Sciatic nerve (tissue), 2 donors: ENCODE measurements around the gene FMO3. TPM values are rescaled to one million over a fixed set of nuclear protein-coding genes. Genes with fewer than 3 reads are reported as not detected.
A peak's percentile ranks its signal among the peaks of the same experiment; 100 is the strongest.

Experiments
- ATAC-seq: fragments of 200-7000 bp; cut with Tn5 transposase; one replicate; pipeline ENCODE4 v1.9.1; 2020; ENCODE audit warnings: mild to moderate bottlenecking, moderate library complexity
- DNase-seq: peaks from one replicate; pipeline ENCODE4 v3.0.0-alpha.2; 2020; ENCODE audit warnings: low spot score
- intact Hi-C: fragments of 100-400 bp; cut with DNase I; formaldehyde crosslinking; loops from one replicate; pipeline ENCODE4 v1.14.2; 2022
- total RNA-seq: library from RNA; stranded (reverse); fragmentation: NEBNext Ultra II Directional; extraction: Animal tissue kit (Norgen Biotek cat#: 25700); gene quantifications from one replicate; pipeline ENCODE4 v1.2.1, GENCODE V29; 2021
- donor health status: DM: no; HTN: no; CAD: no.
- donor health status: DM: no; HTN: no; CAD: no.

Gene FMO3
- total RNA-seq = 3.0 TPM

DNA sequence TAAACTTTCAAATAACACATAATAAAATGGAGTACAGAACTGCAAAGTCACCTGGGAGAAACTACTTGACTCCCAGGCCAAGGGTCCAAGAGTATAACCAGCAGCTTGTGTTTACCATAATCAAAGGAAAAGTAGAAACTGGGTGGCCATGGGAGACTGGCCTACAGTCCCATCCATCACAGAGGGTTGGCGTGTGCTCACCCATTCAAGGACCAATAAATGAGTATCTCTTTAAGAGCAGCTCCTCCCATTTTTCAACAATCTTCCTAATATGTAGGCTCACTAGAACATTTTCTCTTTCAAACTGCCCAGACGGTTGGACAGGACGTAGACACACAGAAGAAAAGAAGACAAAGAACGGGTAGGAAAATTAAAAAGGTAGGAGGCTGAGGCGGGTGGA is at the start of gene FMO3:
Gene FMO3, plus strand, starts transcription at position 302 of the 400 bp plus-strand sequence. CDS start 1,754 bp downstream, outside the sequence.
- ATAC-seq (no peak), DNase-seq (no peak)
- intact Hi-C loops = no loop called here

GRCh38 chr1:171048014-171048413 is 42.7 kb upstream of the FMO3 start:
- intact Hi-C loops = no loop called here
- DNase-seq (no peak), ATAC-seq (no peak)

DNA sequence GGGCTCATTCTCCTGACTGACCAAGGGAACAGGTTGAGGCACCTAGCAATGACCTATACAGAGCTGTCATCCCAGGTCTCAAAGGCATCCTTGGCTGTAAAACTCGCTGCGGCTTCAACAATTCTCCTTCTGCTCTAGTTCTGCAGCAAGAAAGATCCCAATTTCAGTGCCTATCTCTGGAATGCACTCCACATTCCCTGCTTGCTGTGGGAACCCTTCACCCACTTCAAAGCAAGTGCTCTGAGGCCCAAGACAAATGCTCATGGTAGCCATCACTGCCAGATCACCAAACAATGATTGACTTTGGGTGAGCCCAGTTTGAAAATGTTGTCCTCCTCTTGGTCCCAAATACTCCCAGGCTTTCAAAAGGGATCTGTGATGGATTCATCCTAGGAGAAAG is 37.7 kb upstream of the FMO3 start:
- DNase-seq = no peak
- no peak for ATAC-seq
- intact Hi-C loops = no loop called here

GRCh38 chr1:171055966-171056643 is 34.6 kb upstream of the FMO3 start:
- intact Hi-C loops = no loop called here

DNA sequence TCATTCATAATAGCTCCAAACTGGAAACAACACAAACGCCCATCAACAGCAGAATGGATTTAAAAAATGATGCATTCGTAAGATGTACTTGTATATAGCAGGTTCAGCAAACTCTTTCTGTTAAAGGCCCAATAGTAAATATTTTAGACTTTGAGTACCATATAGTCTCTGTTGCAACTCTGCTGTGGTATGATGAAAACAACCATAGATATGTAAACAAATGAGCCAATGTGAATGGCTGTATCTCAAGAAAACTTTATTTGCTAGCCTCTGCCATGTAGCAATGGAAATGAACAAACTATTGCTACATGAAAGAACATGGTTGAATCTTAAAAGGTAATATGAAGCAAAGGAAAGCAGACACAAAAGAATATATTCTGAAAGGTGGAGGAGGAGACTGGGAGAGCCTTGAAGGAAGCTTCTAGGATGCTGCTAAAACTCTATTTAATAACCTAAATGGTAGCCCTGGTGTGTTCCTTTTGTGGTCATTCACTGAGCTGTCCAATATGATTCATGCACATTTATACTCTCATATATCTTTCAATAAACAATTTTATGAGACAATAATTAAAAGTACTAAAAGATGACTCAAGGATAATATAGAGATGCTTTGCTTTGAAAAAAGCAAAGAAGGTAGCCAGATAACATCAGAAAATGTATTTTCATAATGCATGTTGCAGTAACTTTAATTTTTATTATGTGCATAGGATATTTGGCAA is 29.1 kb upstream of the FMO3 start:
- DNase-seq = no peak
- ATAC-seq = no peak
- intact Hi-C loops = no loop called here

More at GRCh38 chr1:171055966-171056643, 34.6 kb upstream of the FMO3 start:
- no peak for DNase-seq
- no peak for ATAC-seq

DNA sequence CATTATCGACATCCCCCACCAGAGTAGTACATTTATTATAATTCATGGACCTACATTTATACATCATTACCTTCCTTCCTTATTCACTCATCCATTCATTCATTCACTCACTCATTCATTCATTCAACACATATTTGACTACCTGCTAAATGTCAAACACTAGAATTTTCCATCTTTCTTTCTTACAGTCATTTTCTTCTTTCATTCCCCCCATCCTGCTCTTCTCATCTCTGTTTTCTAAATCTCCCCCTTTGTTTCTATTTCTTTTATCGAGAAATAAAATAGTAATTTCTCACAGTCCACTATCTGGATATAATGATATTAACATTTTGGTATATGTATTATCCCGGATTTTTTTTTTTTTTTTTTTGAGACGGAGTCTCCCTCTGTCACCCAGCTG is 27.8 kb upstream of the FMO3 start:
- no peak for DNase-seq
- ATAC-seq = no peak
- intact Hi-C loops = no loop called here

- DNase-seq = no peak
- ATAC-seq = no peak
- intact Hi-C loops = no loop called here
Measured at GRCh38 chr1:171075041-171075440, 15.7 kb upstream of the FMO3 start.

GRCh38 chr1:171081314-171081753 is 9.4 kb upstream of the FMO3 start:
- peak; percentile 87 for ATAC-seq
- intact Hi-C loops = no loop called here
- no peak for DNase-seq

DNA sequence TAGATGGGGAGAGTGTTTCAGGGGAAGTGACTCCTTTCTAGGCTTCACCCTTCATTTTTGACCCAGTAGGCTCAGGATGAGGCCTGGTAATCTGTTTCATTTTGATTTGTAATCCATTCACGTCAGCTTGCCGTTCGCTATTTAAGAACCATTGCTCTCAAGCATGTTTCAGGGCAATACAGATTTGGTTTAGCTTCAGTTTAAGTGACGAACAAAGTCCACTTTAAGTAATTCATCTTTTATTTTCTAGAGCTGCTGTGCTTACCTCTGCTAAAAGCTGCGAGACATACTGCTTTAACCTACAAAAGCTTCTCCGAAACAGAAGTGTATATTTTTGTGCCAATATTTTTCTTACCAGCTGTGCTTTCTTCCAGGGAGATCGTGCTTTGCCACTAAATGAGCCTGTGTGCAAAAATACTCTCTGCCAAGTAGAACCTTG is 8.9 kb upstream of the FMO3 start:
- ATAC-seq = peak; percentile 23
- intact Hi-C loops = no loop called here
- no peak for DNase-seq

DNA sequence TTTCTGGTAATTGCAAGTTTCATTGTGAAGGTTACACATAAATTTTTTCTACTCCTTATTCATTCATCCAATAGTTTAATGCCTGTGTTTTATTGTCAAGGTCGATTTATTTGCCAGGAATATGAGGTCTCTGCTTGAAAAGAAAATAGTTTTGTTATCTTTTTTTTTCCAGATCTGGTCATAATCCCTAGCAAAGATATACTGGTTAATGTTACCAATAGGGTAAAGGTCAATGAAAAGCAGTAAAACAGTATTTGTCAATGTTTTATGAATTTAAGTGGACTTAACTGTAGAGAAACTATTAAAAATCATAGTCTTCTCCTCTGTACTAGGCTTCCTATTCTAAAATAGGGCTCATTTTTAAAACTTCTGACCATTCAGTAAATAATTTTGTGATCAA is 8.1 kb upstream of the FMO3 start:
- ATAC-seq (no peak), DNase-seq (no peak)
- intact Hi-C loops = no loop called here

DNA sequence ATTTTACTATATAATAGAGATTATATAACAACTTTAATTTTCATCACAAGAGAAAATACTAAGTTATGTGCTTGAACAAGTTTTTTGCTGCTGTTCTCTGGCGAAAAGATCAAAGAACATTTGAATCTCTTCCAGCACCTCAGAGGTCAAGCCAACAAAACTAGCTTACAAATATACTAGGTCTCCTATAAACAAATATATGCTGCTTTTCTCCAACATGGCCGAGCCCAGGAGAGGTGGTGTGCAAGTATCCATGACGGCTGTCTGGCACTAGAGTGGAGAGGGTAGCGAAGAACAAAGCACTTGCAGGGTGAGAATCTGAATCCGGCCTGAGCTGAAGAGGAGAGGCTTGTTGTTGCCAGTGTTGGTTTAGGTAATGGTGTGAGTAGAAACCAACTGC is 7.5 kb upstream of the FMO3 start:
- ATAC-seq (no peak), DNase-seq (no peak)
- intact Hi-C loops = no loop called here

DNA sequence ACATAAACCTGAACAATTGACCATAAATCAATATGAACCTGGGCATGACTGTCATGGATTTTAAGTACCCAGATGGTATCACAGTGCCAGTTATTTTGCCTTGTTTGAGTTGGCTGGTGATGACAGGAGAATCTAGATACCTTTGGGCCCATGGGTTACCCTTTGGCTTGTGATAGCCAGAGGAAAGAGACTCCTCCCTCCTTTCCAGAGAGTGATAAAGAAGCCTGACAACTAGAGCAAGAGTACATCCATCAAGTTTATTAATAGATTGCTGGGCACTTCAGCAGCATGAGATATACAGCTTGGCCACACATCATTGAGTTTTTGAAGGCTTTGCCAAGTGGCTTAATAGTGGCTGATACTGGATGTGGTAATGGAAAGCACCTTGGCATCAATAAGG is 6.6 kb upstream of the FMO3 start:
- no peak for ATAC-seq
- intact Hi-C loops = no loop called here
- DNase-seq = no peak

- ATAC-seq (peak; percentile 41), DNase-seq (no peak)
- intact Hi-C loops = no loop called here
Measured at GRCh38 chr1:171084870-171085269, 5.8 kb upstream of the FMO3 start.

- intact Hi-C loops = no loop called here
- DNase-seq (no peak), ATAC-seq (no peak)
Measured at GRCh38 chr1:171087896-171088295, 2.8 kb upstream of the FMO3 start.

DNA sequence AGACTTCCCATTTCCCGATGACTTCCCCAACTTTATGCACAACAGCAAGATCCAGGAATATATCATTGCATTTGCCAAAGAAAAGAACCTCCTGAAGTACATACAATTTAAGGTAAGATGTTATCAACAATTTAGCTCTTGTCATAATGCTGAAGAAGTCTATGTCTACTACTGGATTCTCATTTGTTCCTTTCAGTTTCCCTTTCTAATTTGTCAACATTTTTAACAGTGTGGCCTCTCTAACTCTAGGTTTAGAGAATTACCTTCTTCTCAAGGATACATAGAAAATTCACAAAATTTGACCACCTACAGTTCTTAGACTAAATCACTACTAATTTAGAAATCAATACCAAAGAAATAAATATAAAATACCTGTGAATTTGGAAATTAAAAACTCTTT is 13.2 kb downstream of the FMO3 start:
- intact Hi-C loops = no loop called here
- ATAC-seq = no peak
- no peak for DNase-seq

GRCh38 chr1:171107262-171107940 is 16.7 kb downstream of the FMO3 start:
- peak; percentile 88 for ATAC-seq
- no peak for DNase-seq
- intact Hi-C loops = no loop called here

DNA sequence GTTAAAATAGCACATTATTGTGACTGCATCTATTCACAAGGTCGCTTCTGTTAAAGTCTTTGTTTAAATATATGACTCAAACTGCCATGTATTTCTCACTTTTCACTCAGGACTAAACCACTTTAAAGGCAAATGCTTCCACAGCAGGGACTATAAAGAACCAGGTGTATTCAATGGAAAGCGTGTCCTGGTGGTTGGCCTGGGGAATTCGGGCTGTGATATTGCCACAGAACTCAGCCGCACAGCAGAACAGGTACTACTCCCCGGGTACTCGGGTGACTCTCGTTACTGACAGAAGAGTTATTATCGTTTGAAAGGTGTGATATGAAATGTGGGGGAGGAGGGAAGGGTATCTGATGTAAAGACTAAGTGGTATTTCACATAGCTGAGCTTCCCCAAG is 17.3 kb downstream of the FMO3 start:
- ATAC-seq (no peak), DNase-seq (no peak)
- intact Hi-C loops = no loop called here

GRCh38 chr1:171109966-171110365 is 19.3 kb downstream of the FMO3 start:
- DNase-seq (no peak), ATAC-seq (no peak)
- intact Hi-C loops = no loop called here

DNA sequence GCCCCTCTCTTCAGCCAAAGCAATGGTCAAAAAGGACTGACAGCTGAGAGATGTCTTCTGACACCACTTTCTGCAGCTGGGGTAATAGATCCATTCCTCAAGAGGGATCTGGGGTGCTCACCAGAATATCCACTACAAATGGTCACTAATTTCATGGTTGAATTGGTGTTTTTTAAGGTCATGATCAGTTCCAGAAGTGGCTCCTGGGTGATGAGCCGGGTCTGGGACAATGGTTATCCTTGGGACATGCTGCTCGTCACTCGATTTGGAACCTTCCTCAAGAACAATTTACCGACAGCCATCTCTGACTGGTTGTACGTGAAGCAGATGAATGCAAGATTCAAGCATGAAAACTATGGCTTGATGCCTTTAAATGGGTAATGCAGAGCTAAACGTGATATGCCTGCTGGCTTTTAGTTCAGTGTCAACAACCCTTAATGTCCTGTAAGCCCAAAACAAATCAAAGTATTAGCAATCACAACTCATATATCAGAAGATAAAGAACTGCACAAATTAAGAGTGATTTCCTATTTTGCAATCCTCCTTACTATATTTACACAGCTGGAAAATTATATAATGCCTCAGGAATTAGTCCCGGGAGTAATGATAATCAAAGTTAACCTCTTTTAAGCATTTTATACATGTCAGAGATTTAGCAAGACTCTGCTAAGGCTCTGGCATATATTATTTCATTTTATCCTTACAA is 20.1 kb downstream of the FMO3 start:
- intact Hi-C loops = no loop called here
- no peak for DNase-seq
- ATAC-seq = peak; percentile 64

DNA sequence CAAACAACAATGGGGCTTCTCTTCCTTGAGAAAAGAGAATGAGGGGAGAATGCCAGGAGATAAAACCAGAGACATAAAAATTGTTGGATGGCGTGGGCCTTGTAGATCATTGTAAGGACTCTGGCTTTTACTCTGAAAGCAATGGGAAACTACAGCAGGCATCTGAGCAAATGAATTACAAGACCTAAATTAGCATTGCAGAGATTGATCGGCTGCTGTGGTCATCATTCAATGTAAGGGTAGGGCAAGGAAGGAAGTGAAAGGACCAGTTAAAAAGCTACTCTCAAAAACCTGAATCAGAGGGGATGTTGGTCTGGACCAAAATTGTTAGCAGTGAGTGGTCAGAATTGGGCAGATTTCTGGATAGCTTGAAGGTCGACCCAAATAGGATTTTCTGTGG is 21.4 kb downstream of the FMO3 start:
- DNase-seq (no peak), ATAC-seq (no peak)
- intact Hi-C loops = no loop called here
